Fibroblast of gingiva (primary cell): ENCODE data around the gene CRYBB1.

Source experiments
- DNase-seq: peaks from one replicate; pipeline ENCODE4 v3.0.0-alpha.2; 2011; ENCODE audit warnings: low read depth

CRYBB1 gene

GRCh38 chr22:26606611-26607010 lies 11.2 kb downstream of the CRYBB1 start:
- peak; percentile 17 for DNase-seq

- no peak for DNase-seq
Observed at GRCh38 chr22:26604368-26604767, 13.5 kb downstream of the CRYBB1 start.

GRCh38 chr22:26602127-26602526 lies 15.7 kb downstream of the CRYBB1 start:
- DNase-seq = no peak

GRCh38 chr22:26601726-26602125 lies 16.1 kb downstream of the CRYBB1 start:
- no peak for DNase-seq

GRCh38 chr22:26599505-26599904 lies 18.3 kb downstream of the CRYBB1 start:
- no peak for DNase-seq

- DNase-seq = no peak
Observed at GRCh38 chr22:26597480-26597879, 20.3 kb downstream of the CRYBB1 start.

- no peak for DNase-seq
Observed at GRCh38 chr22:26597026-26597425, 20.8 kb downstream of the CRYBB1 start.

- no peak for DNase-seq
Observed at GRCh38 chr22:26593763-26594162, 24.1 kb downstream of the CRYBB1 start.

GRCh38 chr22:26592421-26592891 lies 25.4 kb downstream of the CRYBB1 start:
- no peak for DNase-seq

GRCh38 chr22:26589845-26590736 lies 27.7 kb downstream of the CRYBB1 start, which contains the start of gene TPST2:
Gene TPST2 (minus strand): TSS chr22:26590132. CDS start chr22:26541630, 48,502 bp downstream.
- DNase-seq = peak; percentile 65

- no peak for DNase-seq
Observed at GRCh38 chr22:26589367-26589844, 28.4 kb downstream of the CRYBB1 start.

GRCh38 chr22:26588729-26589366 lies 29.0 kb downstream of the CRYBB1 start:
- no peak for DNase-seq

GRCh38 chr22:26587991-26588613 lies 29.7 kb downstream of the CRYBB1 start:
- no peak for DNase-seq

GRCh38 chr22:26586556-26587325 lies 31.1 kb downstream of the CRYBB1 start:
- DNase-seq = no peak

GRCh38 chr22:26585104-26585790 lies 32.6 kb downstream of the CRYBB1 start:
- DNase-seq = peak; percentile 74

- no peak for DNase-seq
Observed at GRCh38 chr22:26584010-26584409, 33.8 kb downstream of the CRYBB1 start.

GRCh38 chr22:26581633-26582168 lies 36.1 kb downstream of the CRYBB1 start:
- no peak for DNase-seq

GRCh38 chr22:26581026-26581425 lies 36.8 kb downstream of the CRYBB1 start:
- DNase-seq = no peak

GRCh38 chr22:26580240-26580962 lies 37.4 kb downstream of the CRYBB1 start:
- DNase-seq = no peak

- no peak for DNase-seq
Observed at GRCh38 chr22:26579331-26579886, 38.4 kb downstream of the CRYBB1 start.
